HepG2 (cell line): ENCODE measurements around the gene PMEPA1. TPM values are rescaled to one million over a fixed set of nuclear protein-coding genes. Genes with fewer than 3 reads are reported as not detected.

Source experiments
- ATAC-seq: fragments of 200-7000 bp; cut with Tn5 transposase; 3 replicates; pipeline ENCODE4 v1.9.1; 2020; ENCODE audit warnings: mild to moderate bottlenecking, moderate library complexity
- BruUV-seq: library from RNA; stranded (reverse); fragments of 400-500 nt; replicated peaks from 2 replicates; lab custom pipeline; 2021; lab: Mats Ljungman, UMichigan
- CTCF ChIA-PET: fragments of 300-600 bp; formaldehyde crosslinking; extraction: SDS; loops from one replicate; lab custom pipeline; 2021; ENCODE audit warnings: low total read pairs, inconsistent platforms, low intra/inter-chr PET ratio; lab: Yijun Ruan, JAX
- POLR2A ChIA-PET: fragments of 350-600 bp; sonication (Branson Sonifier 250); formaldehyde crosslinking; loops from one replicate; lab custom pipeline; 2020; ENCODE audit warnings: antibody characterized with exemption, inconsistent platforms; lab: Yijun Ruan, JAX
- DNase-seq: peaks from one replicate; pipeline ENCODE4 v3.0.0-alpha.2; 2015; ENCODE audit warnings: low spot score
- FAIRE-seq: peaks from 3 replicates; lab custom pipeline; 2011; peaks lifted over from hg19 to GRCh38; lab: Jason Lieb, UNC
- H2AFZ ChIP-seq: one replicate; pipeline ENCODE4 v1.6.1; 2011; ENCODE audit warnings: low read length, inconsistent platforms
- H3K27ac ChIP-seq: fragments of 300-600 bp; 3 replicates; pipeline ENCODE4 v1.8.0; 2011; ENCODE audit warnings: mixed run types, mild to moderate bottlenecking, mixed read lengths, low read length, inconsistent platforms; ENCODE audit not compliant: insufficient read depth; ENCODE audit errors: extremely low read length
- H3K27me3 ChIP-seq, 2 experiments: fragments of 200-600 bp in 1 of 2; 2 replicates in 1 of 2; 3 replicates in 1 of 2; pipeline versions ENCODE4 v1.6.0 to v1.8.0; 2011; ENCODE audit warnings: low read length in 2 of 2, mild to moderate bottlenecking in 2 of 2, moderate library complexity in 2 of 2, inconsistent platforms in 1 of 2; ENCODE audit not compliant: insufficient read depth in 2 of 2, control insufficient read depth in 1 of 2
- H3K36me3 ChIP-seq, 2 experiments: fragments of 200-600 bp in 1 of 2; replicated peaks in 1 of 2; 2 replicates in 1 of 2; 3 replicates in 1 of 2; pipeline versions ENCODE4 v1.5.1 to v1.8.0; 2011; ENCODE audit warnings: low read length in 2 of 2, inconsistent platforms in 1 of 2; ENCODE audit not compliant: insufficient read depth in 2 of 2, control insufficient read depth in 1 of 2
- H3K4me1 ChIP-seq: 2 replicates; pipeline ENCODE4 v1.5.1; 2012; ENCODE audit warnings: low read length, inconsistent platforms; ENCODE audit not compliant: insufficient read depth
- H3K4me2 ChIP-seq: 2 replicates; pipeline ENCODE4 v1.6.0; 2011; ENCODE audit warnings: low read depth, low read length, inconsistent platforms
- H3K4me3 ChIP-seq, 3 experiments: fragments of 200-600 bp in 1 of 3; sonication (generic), shearing (Covaris generic) in 1 of 3; replicated peaks in 1 of 3; 2 replicates each; pipeline ENCODE4 v1.5.1; 2011 to 2016; ENCODE audit warnings: low read length in 3 of 3, inconsistent platforms in 2 of 3, low read depth in 2 of 3, mild to moderate bottlenecking in 2 of 3, control low read depth in 1 of 3, mixed read lengths in 1 of 3; ENCODE audit not compliant: insufficient read depth in 1 of 3
- H3K79me2 ChIP-seq: one replicate; pipeline ENCODE4 v1.6.1; 2011; ENCODE audit warnings: low read length, inconsistent platforms; ENCODE audit not compliant: insufficient read depth
- H3K9ac ChIP-seq: 2 replicates; pipeline ENCODE4 v1.6.0; 2011; ENCODE audit warnings: mild to moderate bottlenecking, low read depth, low read length, inconsistent platforms; ENCODE audit not compliant: insufficient read depth
- H3K9me3 ChIP-seq: 2 replicates; pipeline ENCODE4 v1.5.1; 2012; ENCODE audit warnings: mild to moderate bottlenecking, low read length
- H4K20me1 ChIP-seq: 2 replicates; pipeline ENCODE4 v1.6.0; 2011; ENCODE audit warnings: inconsistent platforms, mild to moderate bottlenecking, low read length, moderate library complexity; ENCODE audit not compliant: insufficient read depth
- GZF1 ChIP-seq: sonication (generic); formaldehyde crosslinking; IDR thresholded peaks from 2 replicates; pipeline ENCODE4 v1.5.1; 2020; ENCODE audit warnings: mild to moderate bottlenecking, missing genetic modification reagents
- JARID2 ChIP-seq: sonication (generic); formaldehyde crosslinking; IDR thresholded peaks from 2 replicates; pipeline ENCODE4 v1.8.1; 2023; ENCODE audit warnings: missing genetic modification reagents, inconsistent platforms; ENCODE audit not compliant: insufficient replicate concordance
- KLF9 ChIP-seq: IDR thresholded peaks from 2 replicates; pipeline ENCODE4 v1.6.1; 2016; ENCODE audit warnings: low read depth
- NCOA2 ChIP-seq: sonication (generic); formaldehyde crosslinking; IDR thresholded peaks from 2 replicates; pipeline ENCODE4 v1.8.0; 2022; ENCODE audit warnings: inconsistent platforms
- SP140L ChIP-seq: sonication (generic); formaldehyde crosslinking; IDR thresholded peaks from 2 replicates; pipeline ENCODE4 v1.4.0; 2020; ENCODE audit warnings: missing genetic modification reagents, borderline replicate concordance
- WGBS: methylation state at CpG from one replicate; pipeline ENCODE4 v1.1.6; 2017; ENCODE audit warnings: low lambda C conversion rate; 5-methylcytosine and 5-hydroxymethylcytosine counted together
- in situ Hi-C: cut with HindIII; loops from 2 replicates; pipeline ENCODE4 v1.10.0; 2017; ENCODE audit warnings: low pct_unique_long_range_greater_than_20kb; ENCODE audit not compliant: extremely low pct_ligation_motif_present
- intact Hi-C: fragments of 100-400 bp; cut with micrococcal nuclease; formaldehyde crosslinking; loops from one replicate; pipeline ENCODE4 v1.10.0; 2022; ENCODE audit not compliant: unreplicated experiment
- polyA plus RNA-seq, 8 experiments: library from polyadenylated mRNA; depleted of rRNA in 3 of 8; stranded (reverse) in 7 of 8; unstranded in 1 of 8; fragments of >200 nt; fragmentation: Illumina TruSeq in 4 of 8; extraction: Trizol in 4 of 8; gene quantifications; 2 replicates each; pipeline versions ENCODE4 v1.2.1 to v1.2.3, GENCODE V29; 2011 to 2016; ENCODE audit warnings: low read depth in 4 of 8, missing spikeins in 1 of 8, mixed read lengths in 1 of 8; ENCODE audit not compliant: insufficient read depth in 1 of 8
- total RNA-seq, 5 experiments: library from RNA; depleted of rRNA; stranded (reverse); fragments of >200 nt; fragmentation: Illumina TruSeq; extraction: Trizol; gene quantifications; 2 replicates each; pipeline ENCODE4 v1.2.3, GENCODE V29; 2016; ENCODE audit warnings: low read depth in 1 of 5
- TF ChIP-seq, protein P1 (sequence below): sonication (generic); formaldehyde crosslinking; IDR thresholded peaks from 2 replicates; pipeline ENCODE4 v1.5.0; 2020; ENCODE audit warnings: mild to moderate bottlenecking, missing genetic modification reagents, borderline replicate concordance
- TF ChIP-seq, protein P2 (sequence below): sonication (generic); formaldehyde crosslinking; IDR thresholded peaks from 2 replicates; pipeline ENCODE4 v1.9.0; 2021; ENCODE audit warnings: missing genetic modification reagents, borderline replicate concordance

PMEPA1 gene
- total and polyA plus RNA-seq, 2 of the 13 experiments (the other 11 are each of a cell fraction or from before 2014, with no cell fraction given) = not detected

DNA sequence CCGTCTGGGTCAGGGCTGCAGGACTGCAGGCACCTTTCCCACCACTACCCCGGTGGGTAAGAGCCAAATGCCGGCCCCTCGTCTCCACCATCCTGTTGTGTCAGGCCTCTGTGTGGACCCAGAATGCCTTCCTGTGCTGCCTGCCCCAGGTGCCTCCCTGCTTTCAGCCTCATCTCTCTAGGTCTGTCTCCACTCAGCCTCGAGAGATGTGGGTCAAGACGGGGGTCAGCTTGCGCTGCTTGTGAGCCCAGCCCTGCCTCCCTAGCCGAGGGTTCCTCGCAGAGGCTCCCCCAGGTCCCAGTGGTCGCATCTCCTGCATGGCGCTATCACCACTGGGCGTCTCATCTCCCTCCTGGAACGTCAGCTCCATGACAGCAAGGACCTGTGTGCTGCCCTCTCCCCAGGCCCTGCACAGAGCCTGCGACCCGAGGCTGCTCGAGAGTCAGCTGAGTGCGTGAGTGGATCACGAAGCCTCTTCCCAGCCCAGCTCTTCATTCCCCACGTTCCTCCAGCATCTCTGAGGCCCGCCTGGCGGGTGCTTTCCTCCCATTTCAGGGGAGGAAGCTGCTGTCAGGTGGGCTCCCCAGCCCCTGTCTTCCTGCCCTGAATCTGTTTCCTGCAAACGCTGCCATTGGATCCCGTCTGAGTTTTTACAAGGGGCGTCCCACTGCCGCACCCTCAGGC, 50.8 kb downstream of the PMEPA1 start:
- intact Hi-C loops (no loop called here), in situ Hi-C loops (loop anchor here (5.0 kb wide), 1 partner anchor 428 kb away; no protein-coding TSS in a partner anchor)
- peaks cover under 1% of the 10 kb centered on the region; the same call in 1 of the 2 replicates for H4K20me1 ChIP-seq
- peaks cover 28 to 99% of the 10 kb centered on the region in 2 experiments for H3K27me3 ChIP-seq
- no peak overlapping the region for H3K27ac ChIP-seq
- 14% methylated on average over 22 of the region's 25 CpGs for WGBS
- H3K79me2 ChIP-seq = no peaks in the 10 kb centered on the region
- no peaks in the 10 kb centered on the region for H3K9me3 ChIP-seq
- H3K4me2 ChIP-seq = no peak overlapping the region
- ATAC-seq = no peak
- no peak overlapping the region for H3K9ac ChIP-seq
- no peak for TF ChIP-seq JARID2 (CRISPR knock-in tag)
- no peak for TF ChIP-seq GZF1 (CRISPR knock-in tag)
- TF ChIP-seq NCOA2 (CRISPR knock-in tag) = no peak
- no peak for TF ChIP-seq KLF9
- TF ChIP-seq, protein P1, sequence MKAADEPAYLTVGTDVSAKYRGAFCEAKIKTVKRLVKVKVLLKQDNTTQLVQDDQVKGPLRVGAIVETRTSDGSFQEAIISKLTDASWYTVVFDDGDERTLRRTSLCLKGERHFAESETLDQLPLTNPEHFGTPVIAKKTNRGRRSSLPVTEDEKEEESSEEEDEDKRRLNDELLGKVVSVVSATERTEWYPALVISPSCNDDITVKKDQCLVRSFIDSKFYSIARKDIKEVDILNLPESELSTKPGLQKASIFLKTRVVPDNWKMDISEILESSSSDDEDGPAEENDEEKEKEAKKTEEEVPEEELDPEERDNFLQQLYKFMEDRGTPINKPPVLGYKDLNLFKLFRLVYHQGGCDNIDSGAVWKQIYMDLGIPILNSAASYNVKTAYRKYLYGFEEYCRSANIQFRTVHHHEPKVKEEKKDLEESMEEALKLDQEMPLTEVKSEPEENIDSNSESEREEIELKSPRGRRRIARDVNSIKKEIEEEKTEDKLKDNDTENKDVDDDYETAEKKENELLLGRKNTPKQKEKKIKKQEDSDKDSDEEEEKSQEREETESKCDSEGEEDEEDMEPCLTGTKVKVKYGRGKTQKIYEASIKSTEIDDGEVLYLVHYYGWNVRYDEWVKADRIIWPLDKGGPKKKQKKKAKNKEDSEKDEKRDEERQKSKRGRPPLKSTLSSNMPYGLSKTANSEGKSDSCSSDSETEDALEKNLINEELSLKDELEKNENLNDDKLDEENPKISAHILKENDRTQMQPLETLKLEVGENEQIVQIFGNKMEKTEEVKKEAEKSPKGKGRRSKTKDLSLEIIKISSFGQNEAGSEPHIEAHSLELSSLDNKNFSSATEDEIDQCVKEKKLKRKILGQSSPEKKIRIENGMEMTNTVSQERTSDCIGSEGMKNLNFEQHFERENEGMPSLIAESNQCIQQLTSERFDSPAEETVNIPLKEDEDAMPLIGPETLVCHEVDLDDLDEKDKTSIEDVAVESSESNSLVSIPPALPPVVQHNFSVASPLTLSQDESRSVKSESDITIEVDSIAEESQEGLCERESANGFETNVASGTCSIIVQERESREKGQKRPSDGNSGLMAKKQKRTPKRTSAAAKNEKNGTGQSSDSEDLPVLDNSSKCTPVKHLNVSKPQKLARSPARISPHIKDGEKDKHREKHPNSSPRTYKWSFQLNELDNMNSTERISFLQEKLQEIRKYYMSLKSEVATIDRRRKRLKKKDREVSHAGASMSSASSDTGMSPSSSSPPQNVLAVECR (CRISPR knock-in tag) = no peak
- TF ChIP-seq, protein P2, sequence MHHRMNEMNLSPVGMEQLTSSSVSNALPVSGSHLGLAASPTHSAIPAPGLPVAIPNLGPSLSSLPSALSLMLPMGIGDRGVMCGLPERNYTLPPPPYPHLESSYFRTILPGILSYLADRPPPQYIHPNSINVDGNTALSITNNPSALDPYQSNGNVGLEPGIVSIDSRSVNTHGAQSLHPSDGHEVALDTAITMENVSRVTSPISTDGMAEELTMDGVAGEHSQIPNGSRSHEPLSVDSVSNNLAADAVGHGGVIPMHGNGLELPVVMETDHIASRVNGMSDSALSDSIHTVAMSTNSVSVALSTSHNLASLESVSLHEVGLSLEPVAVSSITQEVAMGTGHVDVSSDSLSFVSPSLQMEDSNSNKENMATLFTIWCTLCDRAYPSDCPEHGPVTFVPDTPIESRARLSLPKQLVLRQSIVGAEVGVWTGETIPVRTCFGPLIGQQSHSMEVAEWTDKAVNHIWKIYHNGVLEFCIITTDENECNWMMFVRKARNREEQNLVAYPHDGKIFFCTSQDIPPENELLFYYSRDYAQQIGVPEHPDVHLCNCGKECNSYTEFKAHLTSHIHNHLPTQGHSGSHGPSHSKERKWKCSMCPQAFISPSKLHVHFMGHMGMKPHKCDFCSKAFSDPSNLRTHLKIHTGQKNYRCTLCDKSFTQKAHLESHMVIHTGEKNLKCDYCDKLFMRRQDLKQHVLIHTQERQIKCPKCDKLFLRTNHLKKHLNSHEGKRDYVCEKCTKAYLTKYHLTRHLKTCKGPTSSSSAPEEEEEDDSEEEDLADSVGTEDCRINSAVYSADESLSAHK (CRISPR knock-in tag) = no peak
- TF ChIP-seq SP140L (CRISPR knock-in tag) = no peak
- ChIA-PET POLR2A (no interaction called here), CTCF (interaction anchor here (1.8 kb wide), 1 partner anchor 551 kb away, joined by 5 read pairs; no protein-coding TSS in a partner anchor)
- no TSS peak for BruUV-seq
- no peak overlapping the region for H2AFZ ChIP-seq
- no peak for FAIRE-seq
- H3K4me1 ChIP-seq = peaks cover 13% of the 10 kb centered on the region
- no peak overlapping the region for H3K4me3 ChIP-seq
- no peak for DNase-seq
- no peaks in the 10 kb centered on the region for H3K36me3 ChIP-seq
